Measurements from ENCODE around the gene RBBP4. TPM values are rescaled to one million over a fixed set of nuclear protein-coding genes. Genes with fewer than 3 reads are reported as not detected.
"Not testable (repeated sequence)": the region's sequence is repeated elsewhere in the genome, so short reads cannot be mapped to it uniquely, and the experiment has no call there.

Gene RBBP4
- total RNA-seq, 1 donor = 109 TPM

GRCh38 chr1:32705516-32705915 is 54.5 kb downstream of the RBBP4 start:
- TF ChIP-seq CTCF (IDR thresholded peaks at IDR 0.05; ENCODE audit: insufficient read depth, low read length) = no peak
- no peak for DNase-seq (ENCODE audit: low read depth)
- no peak overlapping the region for H3K4me3 ChIP-seq (ENCODE audit: low read depth, low read length)

- peak; percentile 59 for DNase-seq (ENCODE audit: low read depth)
- H3K4me3 ChIP-seq (ENCODE audit: low read depth, low read length) = no peak overlapping the region
- TF ChIP-seq CTCF (IDR thresholded peaks at IDR 0.05; ENCODE audit: insufficient read depth, low read length) = no peak
Observed at GRCh38 chr1:32706491-32706890, 55.5 kb downstream of the RBBP4 start.

GRCh38 chr1:32709075-32709474 is 58.1 kb downstream of the RBBP4 start:
- DNase-seq (ENCODE audit: low read depth) = no peak
- no peak overlapping the region for H3K4me3 ChIP-seq (ENCODE audit: low read depth, low read length)
- no peak for TF ChIP-seq CTCF (IDR thresholded peaks at IDR 0.05; ENCODE audit: insufficient read depth, low read length)

- no peak for DNase-seq (ENCODE audit: low read depth)
- H3K4me3 ChIP-seq (ENCODE audit: low read depth, low read length) = no peak overlapping the region
- no peak for TF ChIP-seq CTCF (IDR thresholded peaks at IDR 0.05; ENCODE audit: insufficient read depth, low read length)
Observed at GRCh38 chr1:32709476-32709875, 58.5 kb downstream of the RBBP4 start.

GRCh38 chr1:32711221-32711620 is 60.2 kb downstream of the RBBP4 start:
- not testable (repeated sequence) for H3K4me3 ChIP-seq (ENCODE audit: low read depth, low read length); DNase-seq (ENCODE audit: low read depth)

- no peak overlapping the region for H3K4me3 ChIP-seq (ENCODE audit: low read depth, low read length)
- no peak for DNase-seq (ENCODE audit: low read depth)
- no peak for TF ChIP-seq CTCF (IDR thresholded peaks at IDR 0.05; ENCODE audit: insufficient read depth, low read length)
Observed at GRCh38 chr1:32713081-32713480, 62.1 kb downstream of the RBBP4 start.

- H3K4me3 ChIP-seq (ENCODE audit: low read depth, low read length) = no peak overlapping the region
- TF ChIP-seq CTCF (IDR thresholded peaks at IDR 0.05; ENCODE audit: insufficient read depth, low read length) = no peak
- no peak for DNase-seq (ENCODE audit: low read depth)
Observed at GRCh38 chr1:32714277-32714676, 63.3 kb downstream of the RBBP4 start.

Data from fibroblast of the aortic adventitia (primary cell).